Mesenchymal stem cell (in vitro differentiated cells and primary cell): Measurements from ENCODE around the gene C11orf54.

ENCODE experiments used
- DNase-seq: peaks from one replicate; pipeline ENCODE4 v3.0.0-alpha.2; 2013
- H2AFZ ChIP-seq: one replicate; pipeline ENCODE4 v1.6.1; 2013; ENCODE audit warnings: low read depth, mild to moderate bottlenecking, control low read depth, inconsistent platforms, low read length, moderate library complexity
- H2AK5ac ChIP-seq: 2 replicates; pipeline ENCODE4 v1.6.1; 2013; ENCODE audit warnings: low read length, moderate library complexity, mild to moderate bottlenecking, inconsistent platforms; ENCODE audit not compliant: severe bottlenecking
- H2BK120ac ChIP-seq: one replicate; pipeline ENCODE4 v1.6.1; 2013; ENCODE audit warnings: low read depth, mild to moderate bottlenecking, inconsistent platforms, low read length, moderate library complexity
- H2BK12ac ChIP-seq, 2 experiments: one replicate each; pipeline ENCODE4 v1.6.1; 2013; ENCODE audit warnings: inconsistent platforms in 2 of 2, low read length in 2 of 2, mild to moderate bottlenecking in 2 of 2, moderate library complexity in 2 of 2, control low read depth in 1 of 2
- H2BK15ac ChIP-seq: one replicate; pipeline ENCODE4 v1.6.1; 2013; ENCODE audit warnings: mild to moderate bottlenecking, low read depth, inconsistent platforms; ENCODE audit not compliant: poor library complexity, severe bottlenecking
- H2BK5ac ChIP-seq: 2 replicates; pipeline ENCODE4 v1.6.1; 2013; ENCODE audit warnings: low read depth, mild to moderate bottlenecking, low read length, control low read depth, inconsistent platforms; ENCODE audit not compliant: poor library complexity, severe bottlenecking
- H3K14ac ChIP-seq, 2 experiments: one replicate each; pipeline ENCODE4 v1.6.1; 2013; ENCODE audit warnings: inconsistent platforms in 2 of 2, low read length in 2 of 2, control low read depth in 1 of 2, mild to moderate bottlenecking in 1 of 2, moderate library complexity in 1 of 2
- H3K18ac ChIP-seq, 2 experiments: one replicate each; pipeline ENCODE4 v1.6.1; 2013; ENCODE audit warnings: inconsistent platforms in 2 of 2, low read length in 2 of 2, control low read depth in 1 of 2, low read depth in 1 of 2, mild to moderate bottlenecking in 1 of 2
- H3K23ac ChIP-seq, 2 experiments: one replicate each; pipeline ENCODE4 v1.6.1; 2013; ENCODE audit warnings: inconsistent platforms in 2 of 2, low read length in 2 of 2, mild to moderate bottlenecking in 2 of 2, moderate library complexity in 2 of 2, control low read depth in 1 of 2
- H3K27ac ChIP-seq: 2 replicates; pipeline ENCODE4 v1.5.1; 2013; ENCODE audit warnings: mild to moderate bottlenecking, moderate library complexity, low read length, control low read depth, inconsistent platforms; ENCODE audit not compliant: poor library complexity, severe bottlenecking
- H3K27me3 ChIP-seq, 2 experiments: 2 replicates each; pipeline versions ENCODE4 v1.6.1 to v1.7.0; 2013; ENCODE audit warnings: low read length in 2 of 2, mild to moderate bottlenecking in 2 of 2, moderate library complexity in 2 of 2, control low read depth in 1 of 2, inconsistent platforms in 1 of 2; ENCODE audit not compliant: control insufficient read depth in 1 of 2, insufficient read depth in 1 of 2
- H3K36me3 ChIP-seq, 2 experiments: 2 replicates each; pipeline versions ENCODE4 v1.6.1 to v1.7.0; 2013; ENCODE audit warnings: low read length in 2 of 2, control low read depth in 1 of 2, inconsistent platforms in 1 of 2, low read depth in 1 of 2, mild to moderate bottlenecking in 1 of 2; ENCODE audit not compliant: insufficient read depth in 2 of 2, control insufficient read depth in 1 of 2
- H3K4ac ChIP-seq, 2 experiments: one replicate each; pipeline ENCODE4 v1.6.1; 2013; ENCODE audit warnings: inconsistent platforms in 2 of 2, low read length in 2 of 2, mild to moderate bottlenecking in 2 of 2, moderate library complexity in 2 of 2, control low read depth in 1 of 2, low read depth in 1 of 2
- H3K4me1 ChIP-seq: 2 replicates; pipeline ENCODE4 v1.6.1; 2013; ENCODE audit warnings: low read depth, low read length, control low read depth; ENCODE audit not compliant: control insufficient read depth, insufficient read depth
- H3K4me2 ChIP-seq: 2 replicates; pipeline ENCODE4 v1.6.1; 2013; ENCODE audit warnings: low read length, mild to moderate bottlenecking, inconsistent platforms; ENCODE audit not compliant: poor library complexity, severe bottlenecking
- H3K4me3 ChIP-seq, 2 experiments: 2 replicates each; pipeline versions ENCODE4 v1.5.1 to v1.7.0; 2013; ENCODE audit warnings: low read length in 2 of 2, mild to moderate bottlenecking in 2 of 2, control low read depth in 1 of 2, low read depth in 1 of 2; ENCODE audit not compliant: insufficient read depth in 1 of 2
- H3K79me1 ChIP-seq: replicated peaks from 2 replicates; pipeline ENCODE4 v1.6.1; 2013; ENCODE audit warnings: mild to moderate bottlenecking, control low read depth, low read length, inconsistent platforms; ENCODE audit not compliant: poor library complexity, severe bottlenecking
- H3K9ac ChIP-seq: 2 replicates; pipeline ENCODE4 v1.7.0; 2013; ENCODE audit warnings: mild to moderate bottlenecking, low read length, moderate library complexity
- H3K9me3 ChIP-seq: 2 replicates; pipeline ENCODE4 v1.7.0; 2013; ENCODE audit warnings: mild to moderate bottlenecking, low read length; ENCODE audit not compliant: control insufficient read depth
- H4K8ac ChIP-seq: one replicate; pipeline ENCODE4 v1.6.1; 2013; ENCODE audit warnings: inconsistent platforms, mild to moderate bottlenecking, low read length, moderate library complexity
- H4K91ac ChIP-seq: one replicate; pipeline ENCODE4 v1.6.1; 2013; ENCODE audit warnings: mild to moderate bottlenecking, low read length, inconsistent platforms
- WGBS: methylation state at CpG from one replicate; pipeline ENCODE4 v1.1.7; 2013; ENCODE audit warnings: mixed read lengths; 5-methylcytosine and 5-hydroxymethylcytosine counted together

Gene C11orf54

GRCh38 chr11:93700830-93701229 lies 40.6 kb upstream of the C11orf54 start:
- no peak for DNase-seq
- no peak overlapping the region for H2BK15ac ChIP-seq
- H3K79me1 ChIP-seq: peaks cover 14% of the 10 kb centered on the region
- H2AFZ ChIP-seq: no peak overlapping the region
- no peak overlapping the region for H3K9ac ChIP-seq
- H3K18ac ChIP-seq: no peak overlapping the region
- H4K91ac ChIP-seq: no peak overlapping the region
- no peak overlapping the region for H3K4me3 ChIP-seq
- no peaks in the 10 kb centered on the region for H3K4me1 ChIP-seq
- WGBS: 80% methylated on average over 3 of the region's 3 CpGs
- H3K14ac ChIP-seq: no peak overlapping the region
- peaks cover 16 to 74% of the 10 kb centered on the region in 2 experiments for H3K36me3 ChIP-seq
- no peak overlapping the region for H3K27ac ChIP-seq
- no peak overlapping the region for H2BK12ac ChIP-seq
- H4K8ac ChIP-seq: no peak overlapping the region
- H2AK5ac ChIP-seq: no peak overlapping the region
- H3K27me3 ChIP-seq: no peaks in the 10 kb centered on the region
- H3K4me2 ChIP-seq: no peak overlapping the region
- no peak overlapping the region for H2BK5ac ChIP-seq
- H3K23ac ChIP-seq: no peak overlapping the region
- no peak overlapping the region for H2BK120ac ChIP-seq
- H3K9me3 ChIP-seq: no peaks in the 10 kb centered on the region
- no peak overlapping the region for H3K4ac ChIP-seq

GRCh38 chr11:93704237-93704636 lies 37.2 kb upstream of the C11orf54 start:
- Histone ChIP-seq H2AK5ac (no peak overlapping the region), H2BK5ac (no peak overlapping the region), H3K27me3 (no peaks in the 10 kb centered on the region), H3K23ac (no peak overlapping the region), H2BK12ac (no peak overlapping the region), H3K4me1 (no peaks in the 10 kb centered on the region), H3K4me2 (no peak overlapping the region), H3K9me3 (peaks cover 13% of the 10 kb centered on the region), H3K4ac (no peak overlapping the region), H3K36me3 (peaks cover 12 to 74% of the 10 kb centered on the region in 2 experiments), H3K9ac (no peak overlapping the region), H2BK15ac (no peak overlapping the region), H2AFZ (no peak overlapping the region), H4K91ac (no peak overlapping the region), H3K27ac (no peak overlapping the region), H2BK120ac (no peak overlapping the region), H3K79me1 (peaks cover 15% of the 10 kb centered on the region), H3K18ac (no peak overlapping the region), H4K8ac (no peak overlapping the region), H3K14ac (no peak overlapping the region), H3K4me3 (no peak overlapping the region)
- 100% methylated on average over 2 of the region's 2 CpGs for WGBS
- DNase-seq: no peak

GRCh38 chr11:93710239-93710638 lies 31.2 kb upstream of the C11orf54 start:
- Histone ChIP-seq H3K79me1 (peaks cover 10% of the 10 kb centered on the region), H2BK12ac (no peak overlapping the region), H3K9ac (no peak overlapping the region), H3K27me3 (no peaks in the 10 kb centered on the region), H2AK5ac (no peak overlapping the region), H3K23ac (no peak overlapping the region), H3K4me3 (no peak overlapping the region), H3K4ac (no peak overlapping the region), H3K27ac (no peak overlapping the region), H2BK5ac (no peak overlapping the region), H3K4me2 (no peak overlapping the region), H3K14ac (no peak overlapping the region), H4K8ac (no peak overlapping the region), H2BK120ac (no peak overlapping the region), H4K91ac (no peak overlapping the region), H3K4me1 (peaks cover 3% of the 10 kb centered on the region), H2AFZ (no peak overlapping the region), H3K9me3 (peaks cover 29% of the 10 kb centered on the region), H3K36me3 (peaks cover 6 to 79% of the 10 kb centered on the region in 2 experiments), H3K18ac (no peak overlapping the region), H2BK15ac (no peak overlapping the region)
- no CpG with 5 or more reads among the region's 1 CpG for WGBS
- no peak for DNase-seq

GRCh38 chr11:93712678-93713077 lies 28.8 kb upstream of the C11orf54 start:
- H3K27me3 ChIP-seq: no peaks in the 10 kb centered on the region
- no peak overlapping the region for H2AFZ ChIP-seq
- H3K9me3 ChIP-seq: peaks cover 29% of the 10 kb centered on the region
- H3K4me3 ChIP-seq: no peak overlapping the region
- H3K4me1 ChIP-seq: peaks cover 3% of the 10 kb centered on the region
- no peak overlapping the region for H3K4me2 ChIP-seq
- H3K27ac ChIP-seq: no peak overlapping the region
- no peak overlapping the region for H2BK12ac ChIP-seq
- DNase-seq: no peak
- no peak overlapping the region for H3K18ac ChIP-seq
- H3K14ac ChIP-seq: no peak overlapping the region
- no peak overlapping the region for H3K23ac ChIP-seq
- H2BK120ac ChIP-seq: no peak overlapping the region
- H2BK5ac ChIP-seq: no peak overlapping the region
- H3K9ac ChIP-seq: no peak overlapping the region
- no peak overlapping the region for H4K91ac ChIP-seq
- no peak overlapping the region for H2BK15ac ChIP-seq
- no peak overlapping the region for H2AK5ac ChIP-seq
- H3K4ac ChIP-seq: no peak overlapping the region
- H3K79me1 ChIP-seq: peaks cover 20% of the 10 kb centered on the region
- peaks cover 16 to 80% of the 10 kb centered on the region in 2 experiments for H3K36me3 ChIP-seq
- H4K8ac ChIP-seq: no peak overlapping the region
